Transverse colon (tissue), 3 donors: ENCODE measurements around the gene PRLH.

Experiments
- CTCF ChIP-seq, 5 experiments: fragments of 200-600 bp in 3 of 5; fragments of 450-650 bp in 2 of 5; sonication (generic) in 3 of 5; IDR thresholded peaks; 1 replicate in 2 of 5; 2 replicates in 3 of 5; pipeline ENCODE4 v1.5.1; 2016 to 2017; ENCODE audit warnings: antibody characterized with exemption in 5 of 5, inconsistent platforms in 3 of 5, mild to moderate bottlenecking in 2 of 5, moderate library complexity in 1 of 5
- POLR2A ChIP-seq: fragments of 450-650 bp; IDR thresholded peaks from one replicate; pipeline ENCODE4 v1.6.1; 2016; ENCODE audit warnings: antibody characterized with exemption, mild to moderate bottlenecking, moderate library complexity

- no peak for TF ChIP-seq CTCF (IDR thresholded peaks at IDR 0.05)
- TF ChIP-seq POLR2A, result no peak
Measured at GRCh38 chr2:237588044-237588696, 21.8 kb downstream of the PRLH start.
